ENCODE data around the gene SLC25A10.

The SLC25A10 gene

GRCh38 chr17:81684442-81684911 lies 27.6 kb upstream of the SLC25A10 start:
- ChIA-PET CTCF (interaction anchor here (1.2 to 2.6 kb wide), 5 partner anchors 8 to 25 kb away, joined by 3 to 9 read pairs (median 3); no protein-coding TSS in a partner anchor), POLR2A (interaction anchor here (1.1 to 3.6 kb wide), 9 partner anchors 9 to 181 kb away, joined by 3 to 26 read pairs (median 5); partner anchors contain the start of genes CCDC137, FAAP100, MRPL12 and NPLOC4)
- peak overlapping the region; percentile 73 for H3K4me3 ChIP-seq (ENCODE audit: low read depth, low read length)
- TF ChIP-seq CTCF (IDR thresholded peaks at IDR 0.05; ENCODE audit: insufficient read depth, low read length, missing control alignments): no peak
- DNase-seq (ENCODE audit: low read depth, low spot score): peak; percentile 24

- ChIA-PET CTCF (interaction anchor here (1.4 to 2.0 kb wide), 3 partner anchors 9 to 17 kb away, joined by 3 to 9 read pairs (median 3); no protein-coding TSS in a partner anchor), POLR2A (interaction anchor here (0.7 to 3.6 kb wide), 7 partner anchors 8 to 571 kb away, joined by 3 to 26 read pairs (median 5); partner anchors contain the start of genes FAAP100 and MRPL12)
- no peak for TF ChIP-seq CTCF (IDR thresholded peaks at IDR 0.05; ENCODE audit: insufficient read depth, low read length, missing control alignments)
- peak overlapping the region; percentile 73 for H3K4me3 ChIP-seq (ENCODE audit: low read depth, low read length)
- DNase-seq (ENCODE audit: low read depth, low spot score): peak; percentile 21
These were observed 27.0 kb upstream of the SLC25A10 start for GRCh38 chr17:81685108-81685507.

GRCh38 chr17:81686614-81687013 lies 25.5 kb upstream of the SLC25A10 start:
- POLR2A ChIA-PET: interaction anchor here (1.6 kb wide), 1 partner anchor 15 kb away, joined by 4 read pairs; no protein-coding TSS in a partner anchor
- DNase-seq (ENCODE audit: low read depth, low spot score): no peak
- no peak overlapping the region; the same call in 1 of the 2 replicates for H3K4me3 ChIP-seq (ENCODE audit: low read depth, low read length)
- CTCF ChIA-PET: no interaction called here
- TF ChIP-seq CTCF (IDR thresholded peaks at IDR 0.05; ENCODE audit: insufficient read depth, low read length, missing control alignments): no peak

GRCh38 chr17:81687770-81688541 lies 24.1 kb upstream of the SLC25A10 start:
- no peak for DNase-seq (ENCODE audit: low read depth, low spot score)
- no peak for TF ChIP-seq CTCF (IDR thresholded peaks at IDR 0.05; ENCODE audit: insufficient read depth, low read length, missing control alignments)
- POLR2A ChIA-PET: interaction anchor here (0.9 to 1.6 kb wide), 2 partner anchors 14 to 15 kb away, joined by 3 to 4 read pairs; partner anchors contain the start of gene MRPL12
- no peak overlapping the region for H3K4me3 ChIP-seq (ENCODE audit: low read depth, low read length)
- CTCF ChIA-PET: interaction anchor here (0.7 kb wide), 1 partner anchor 22 kb away, joined by 3 read pairs; no protein-coding TSS in a partner anchor

- ChIA-PET CTCF (no interaction called here), POLR2A (no interaction called here)
- DNase-seq (ENCODE audit: low read depth, low spot score): no peak
- no peak for TF ChIP-seq CTCF (IDR thresholded peaks at IDR 0.05; ENCODE audit: insufficient read depth, low read length, missing control alignments)
- no peak overlapping the region for H3K4me3 ChIP-seq (ENCODE audit: low read depth, low read length)
These were observed 23.5 kb upstream of the SLC25A10 start for GRCh38 chr17:81688616-81689015.

GRCh38 chr17:81690066-81690465 lies 22.0 kb upstream of the SLC25A10 start:
- CTCF ChIA-PET: interaction anchor here (1.1 kb wide), 1 partner anchor 15 kb away, joined by 4 read pairs; no protein-coding TSS in a partner anchor
- DNase-seq (ENCODE audit: low read depth, low spot score): no peak
- no peak overlapping the region for H3K4me3 ChIP-seq (ENCODE audit: low read depth, low read length)
- no peak for TF ChIP-seq CTCF (IDR thresholded peaks at IDR 0.05; ENCODE audit: insufficient read depth, low read length, missing control alignments)
- POLR2A ChIA-PET: no interaction called here
